ENCODE results near the gene TMC3. TPM values are rescaled to one million over a fixed set of nuclear protein-coding genes. Genes with fewer than 3 reads are reported as not detected.

TMC3 gene
- total and polyA plus RNA-seq, 10 of the 15 experiments (the other 5 are each of a cell fraction or from before 2014, with no cell fraction given), result 0.03 to 0.04 (median 0.04) TPM; not detected in 7

DNA sequence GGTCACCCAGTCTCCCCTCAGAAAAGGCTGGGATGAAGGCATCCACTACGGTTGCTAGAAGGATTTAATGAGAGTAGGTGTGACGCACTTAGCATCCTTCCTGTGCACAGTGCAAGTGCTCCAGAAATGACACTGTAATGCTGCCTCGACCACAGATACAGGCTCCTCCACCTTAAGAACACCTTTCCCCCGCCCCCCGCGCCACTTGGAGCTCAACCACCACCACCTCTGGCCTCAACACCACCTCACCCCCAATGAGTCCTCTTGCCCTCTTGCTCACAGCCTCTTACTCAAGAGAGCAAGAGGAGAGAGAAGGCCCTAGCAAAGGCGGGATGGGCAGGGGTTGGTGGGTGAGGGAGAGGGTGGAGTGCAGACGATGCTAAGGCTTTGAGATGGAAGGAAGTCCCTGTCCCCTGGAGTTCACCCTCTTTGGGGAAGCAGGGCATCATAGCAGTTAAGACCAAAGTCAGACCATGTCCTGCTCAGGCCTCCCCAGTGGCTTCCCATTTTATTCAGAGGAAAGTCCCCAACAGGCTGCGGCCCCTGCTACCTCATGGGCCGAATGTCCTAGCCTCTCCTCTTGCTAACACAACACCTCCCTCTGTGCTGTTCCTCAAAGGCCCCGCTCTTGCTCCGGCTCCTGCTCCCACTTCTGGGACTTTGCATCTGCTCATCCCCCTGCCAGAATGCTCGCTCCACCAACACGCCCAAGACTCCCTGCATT lies 58.4 kb downstream of the TMC3 start (continued):
- TF ChIP-seq, protein P1, sequence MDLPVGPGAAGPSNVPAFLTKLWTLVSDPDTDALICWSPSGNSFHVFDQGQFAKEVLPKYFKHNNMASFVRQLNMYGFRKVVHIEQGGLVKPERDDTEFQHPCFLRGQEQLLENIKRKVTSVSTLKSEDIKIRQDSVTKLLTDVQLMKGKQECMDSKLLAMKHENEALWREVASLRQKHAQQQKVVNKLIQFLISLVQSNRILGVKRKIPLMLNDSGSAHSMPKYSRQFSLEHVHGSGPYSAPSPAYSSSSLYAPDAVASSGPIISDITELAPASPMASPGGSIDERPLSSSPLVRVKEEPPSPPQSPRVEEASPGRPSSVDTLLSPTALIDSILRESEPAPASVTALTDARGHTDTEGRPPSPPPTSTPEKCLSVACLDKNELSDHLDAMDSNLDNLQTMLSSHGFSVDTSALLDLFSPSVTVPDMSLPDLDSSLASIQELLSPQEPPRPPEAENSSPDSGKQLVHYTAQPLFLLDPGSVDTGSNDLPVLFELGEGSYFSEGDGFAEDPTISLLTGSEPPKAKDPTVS (IDR thresholded peaks at IDR 0.05; ENCODE audit: low read depth, low read length), result no peak
- peak; percentile 49; the same call in 1 of the 2 replicates for TF ChIP-seq EED (IDR thresholded peaks at IDR 0.05; ENCODE audit: low read depth)
- TF ChIP-seq IKZF2 (IDR thresholded peaks at IDR 0.05), result peak in 1 of 2 experiments; percentile 25; a peak in 1 of 4 replicates
- TF ChIP-seq CREM (IDR thresholded peaks at IDR 0.05; ENCODE audit: low read depth), result peak; percentile 7; the same call in 1 of the 2 replicates
- TF ChIP-seq, protein P2, sequence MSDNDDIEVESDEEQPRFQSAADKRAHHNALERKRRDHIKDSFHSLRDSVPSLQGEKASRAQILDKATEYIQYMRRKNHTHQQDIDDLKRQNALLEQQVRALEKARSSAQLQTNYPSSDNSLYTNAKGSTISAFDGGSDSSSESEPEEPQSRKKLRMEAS (IDR thresholded peaks at IDR 0.05; ENCODE audit: low read depth, low read length), result no peak
- TF ChIP-seq, protein P3, sequence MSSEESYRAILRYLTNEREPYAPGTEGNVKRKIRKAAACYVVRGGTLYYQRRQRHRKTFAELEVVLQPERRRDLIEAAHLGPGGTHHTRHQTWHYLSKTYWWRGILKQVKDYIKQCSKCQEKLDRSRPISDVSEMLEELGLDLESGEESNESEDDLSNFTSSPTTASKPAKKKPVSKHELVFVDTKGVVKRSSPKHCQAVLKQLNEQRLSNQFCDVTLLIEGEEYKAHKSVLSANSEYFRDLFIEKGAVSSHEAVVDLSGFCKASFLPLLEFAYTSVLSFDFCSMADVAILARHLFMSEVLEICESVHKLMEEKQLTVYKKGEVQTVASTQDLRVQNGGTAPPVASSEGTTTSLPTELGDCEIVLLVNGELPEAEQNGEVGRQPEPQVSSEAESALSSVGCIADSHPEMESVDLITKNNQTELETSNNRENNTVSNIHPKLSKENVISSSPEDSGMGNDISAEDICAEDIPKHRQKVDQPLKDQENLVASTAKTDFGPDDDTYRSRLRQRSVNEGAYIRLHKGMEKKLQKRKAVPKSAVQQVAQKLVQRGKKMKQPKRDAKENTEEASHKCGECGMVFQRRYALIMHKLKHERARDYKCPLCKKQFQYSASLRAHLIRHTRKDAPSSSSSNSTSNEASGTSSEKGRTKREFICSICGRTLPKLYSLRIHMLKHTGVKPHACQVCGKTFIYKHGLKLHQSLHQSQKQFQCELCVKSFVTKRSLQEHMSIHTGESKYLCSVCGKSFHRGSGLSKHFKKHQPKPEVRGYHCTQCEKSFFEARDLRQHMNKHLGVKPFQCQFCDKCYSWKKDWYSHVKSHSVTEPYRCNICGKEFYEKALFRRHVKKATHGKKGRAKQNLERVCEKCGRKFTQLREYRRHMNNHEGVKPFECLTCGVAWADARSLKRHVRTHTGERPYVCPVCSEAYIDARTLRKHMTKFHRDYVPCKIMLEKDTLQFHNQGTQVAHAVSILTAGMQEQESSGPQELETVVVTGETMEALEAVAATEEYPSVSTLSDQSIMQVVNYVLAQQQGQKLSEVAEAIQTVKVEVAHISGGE (CRISPR knock-in tag; IDR thresholded peaks at IDR 0.05), result no peak
- TF ChIP-seq RUNX3 (IDR thresholded peaks at IDR 0.05; ENCODE audit: low read length), result 0 out of 2 replicates have a peak, but pooled peaks have one; percentile 9
- TF ChIP-seq IKZF1 (conservative IDR thresholded peaks at IDR 0.05), result peak; percentile 58
- no peak for TF ChIP-seq SRF (IDR thresholded peaks at IDR 0.05; ENCODE audit: low read depth in 2 of 2, low read length in 2 of 2)
- TF ChIP-seq NR2C2 (IDR thresholded peaks at IDR 0.05; ENCODE audit: borderline replicate concordance, control insufficient read depth, insufficient read length, low read depth), result no peak
- no peak for TF ChIP-seq GABPA (IDR thresholded peaks at IDR 0.05; ENCODE audit: low read depth)
- no peak for TF ChIP-seq PAX5 (IDR thresholded peaks at IDR 0.05; ENCODE audit: borderline replicate concordance, low read depth, low read length)
- no peak for TF ChIP-seq CHD4 (IDR thresholded peaks at IDR 0.05)
- TF ChIP-seq ASH2L (IDR thresholded peaks at IDR 0.05; ENCODE audit: borderline replicate concordance, low read depth), result no peak
- TF ChIP-seq CHD1 (IDR thresholded peaks at IDR 0.05; ENCODE audit: low read depth, low read length), result no peak
- TF ChIP-seq NBN (IDR thresholded peaks at IDR 0.05), result 0 out of 2 replicates have a peak, but pooled peaks have one; percentile 41
- TF ChIP-seq ZSCAN29 (IDR thresholded peaks at IDR 0.05), result no peak
- TF ChIP-seq, protein P4, sequence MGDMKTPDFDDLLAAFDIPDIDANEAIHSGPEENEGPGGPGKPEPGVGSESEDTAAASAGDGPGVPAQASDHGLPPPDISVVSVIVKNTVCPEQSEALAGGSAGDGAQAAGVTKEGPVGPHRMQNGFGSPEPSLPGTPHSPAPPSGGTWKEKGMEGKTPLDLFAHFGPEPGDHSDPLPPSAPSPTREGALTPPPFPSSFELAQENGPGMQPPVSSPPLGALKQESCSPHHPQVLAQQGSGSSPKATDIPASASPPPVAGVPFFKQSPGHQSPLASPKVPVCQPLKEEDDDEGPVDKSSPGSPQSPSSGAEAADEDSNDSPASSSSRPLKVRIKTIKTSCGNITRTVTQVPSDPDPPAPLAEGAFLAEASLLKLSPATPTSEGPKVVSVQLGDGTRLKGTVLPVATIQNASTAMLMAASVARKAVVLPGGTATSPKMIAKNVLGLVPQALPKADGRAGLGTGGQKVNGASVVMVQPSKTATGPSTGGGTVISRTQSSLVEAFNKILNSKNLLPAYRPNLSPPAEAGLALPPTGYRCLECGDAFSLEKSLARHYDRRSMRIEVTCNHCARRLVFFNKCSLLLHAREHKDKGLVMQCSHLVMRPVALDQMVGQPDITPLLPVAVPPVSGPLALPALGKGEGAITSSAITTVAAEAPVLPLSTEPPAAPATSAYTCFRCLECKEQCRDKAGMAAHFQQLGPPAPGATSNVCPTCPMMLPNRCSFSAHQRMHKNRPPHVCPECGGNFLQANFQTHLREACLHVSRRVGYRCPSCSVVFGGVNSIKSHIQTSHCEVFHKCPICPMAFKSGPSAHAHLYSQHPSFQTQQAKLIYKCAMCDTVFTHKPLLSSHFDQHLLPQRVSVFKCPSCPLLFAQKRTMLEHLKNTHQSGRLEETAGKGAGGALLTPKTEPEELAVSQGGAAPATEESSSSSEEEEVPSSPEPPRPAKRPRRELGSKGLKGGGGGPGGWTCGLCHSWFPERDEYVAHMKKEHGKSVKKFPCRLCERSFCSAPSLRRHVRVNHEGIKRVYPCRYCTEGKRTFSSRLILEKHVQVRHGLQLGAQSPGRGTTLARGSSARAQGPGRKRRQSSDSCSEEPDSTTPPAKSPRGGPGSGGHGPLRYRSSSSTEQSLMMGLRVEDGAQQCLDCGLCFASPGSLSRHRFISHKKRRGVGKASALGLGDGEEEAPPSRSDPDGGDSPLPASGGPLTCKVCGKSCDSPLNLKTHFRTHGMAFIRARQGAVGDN (IDR thresholded peaks at IDR 0.05), result peak; percentile 62; the same call in 1 of the 2 replicates
- TF ChIP-seq ESRRA (IDR thresholded peaks at IDR 0.05; ENCODE audit: low read length), result no peak
